Glomerular endothelial cell (primary cell): ENCODE data around the gene SELENOH. TPM values are rescaled to one million over a fixed set of nuclear protein-coding genes. Genes with fewer than 3 reads are reported as not detected.
"Not testable (repeated sequence)": the region's sequence is repeated elsewhere in the genome, so short reads cannot be mapped to it uniquely, and the experiment has no call there.

Experiments
- DNase-seq: peaks from one replicate; pipeline ENCODE4 v3.0.0-alpha.2; 2011; ENCODE audit warnings: low read depth, low spot score; ENCODE audit errors: extremely low read depth
- total RNA-seq: library from RNA; depleted of rRNA; stranded (reverse); fragments of >200 nt; gene quantifications from 2 replicates; pipeline ENCODE4 v1.2.3, GENCODE V29; 2015

Gene SELENOH
- total RNA-seq = 160 and 174 TPM in 2 replicates

GRCh38 chr11:57741132-57742086, at the start of gene SELENOH:
SELENOH (plus strand) TSS chr11:57741491; CDS start chr11:57741596, 105 bp downstream.
- DNase-seq = peak; percentile 79

DNA sequence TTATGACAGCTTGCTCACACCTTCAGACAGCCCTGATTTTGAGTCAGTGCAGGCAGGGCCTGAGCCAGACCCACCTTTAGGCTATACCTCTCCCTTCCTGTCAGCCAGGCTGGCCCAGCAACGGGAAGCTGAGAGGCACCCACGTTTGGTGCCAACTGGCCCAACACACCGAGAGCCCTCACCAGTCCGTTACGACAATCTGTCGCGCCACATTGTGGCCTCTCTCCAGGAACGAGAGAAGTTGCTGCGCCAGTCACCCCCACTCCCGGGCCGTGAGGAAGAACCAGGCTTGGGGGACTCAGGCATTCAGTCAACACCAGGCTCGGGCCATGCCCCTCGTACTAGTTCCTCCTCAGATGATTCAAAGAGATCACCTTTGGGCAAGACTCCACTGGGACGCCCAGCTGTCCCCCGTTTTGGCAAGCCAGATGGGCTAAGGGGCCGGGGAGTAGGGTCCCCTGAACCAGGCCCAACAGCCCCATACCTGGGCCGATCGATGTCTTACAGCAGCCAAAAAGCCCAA, 42.4 kb upstream of the SELENOH start:
- DNase-seq = no peak

DNA sequence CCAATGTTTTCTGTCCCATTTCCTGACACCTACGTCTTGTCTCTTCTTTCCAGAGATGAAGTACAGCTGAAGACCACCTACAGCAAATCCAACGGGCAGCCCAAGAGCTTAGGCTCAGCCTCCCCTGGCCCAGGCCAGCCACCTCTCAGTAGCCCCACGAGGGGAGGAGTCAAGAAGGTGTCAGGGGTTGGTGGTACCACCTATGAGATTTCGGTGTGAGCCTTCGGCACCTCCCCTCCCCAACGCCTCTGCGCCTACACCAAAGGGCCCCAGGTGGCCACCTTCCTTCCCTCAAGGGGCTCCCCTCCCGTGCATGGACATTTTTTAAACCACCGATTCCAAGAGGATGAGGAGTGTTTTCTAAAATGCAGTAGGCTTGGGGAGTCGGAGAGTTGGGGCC, 41.5 kb upstream of the SELENOH start:
- DNase-seq = no peak

DNA sequence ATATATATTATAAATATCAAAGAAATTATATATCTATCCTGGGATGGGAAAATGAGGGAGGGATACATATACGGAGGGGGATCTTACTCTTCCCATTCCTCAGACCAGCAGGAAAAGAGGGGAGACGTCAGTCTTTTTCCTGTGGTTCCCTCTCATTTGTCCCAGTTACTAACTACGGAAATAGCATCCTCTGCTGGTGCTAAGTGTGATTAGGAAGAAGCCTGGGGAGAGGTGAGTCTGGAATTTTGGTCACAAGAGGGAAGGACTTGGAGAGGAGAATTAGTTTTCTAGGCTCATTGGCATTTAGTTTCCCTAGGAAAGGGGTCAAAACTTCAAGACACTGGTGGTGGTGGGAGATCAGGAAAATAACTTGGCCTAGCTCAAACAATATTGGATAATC, 40.9 kb upstream of the SELENOH start:
- no peak for DNase-seq

DNA sequence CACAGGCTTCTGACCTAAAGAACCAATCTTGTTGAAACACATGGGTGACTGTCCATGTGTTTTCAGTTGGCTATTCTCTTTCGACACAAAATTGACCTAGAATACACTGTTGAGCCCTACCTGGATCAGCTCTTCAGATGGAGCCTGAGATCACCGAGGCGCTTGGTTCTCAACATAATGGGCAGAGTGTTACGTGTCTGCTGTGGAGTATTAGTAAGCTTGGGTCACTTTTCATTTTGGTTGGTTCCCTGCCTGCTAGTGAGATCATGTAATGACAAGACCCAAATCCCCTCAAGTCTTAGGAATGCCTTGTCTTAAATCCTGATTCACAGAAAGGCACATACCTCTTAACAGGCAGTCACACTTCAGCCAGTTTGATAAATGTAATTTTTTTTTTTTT, 38.0 kb upstream of the SELENOH start:
- no peak for DNase-seq

DNA sequence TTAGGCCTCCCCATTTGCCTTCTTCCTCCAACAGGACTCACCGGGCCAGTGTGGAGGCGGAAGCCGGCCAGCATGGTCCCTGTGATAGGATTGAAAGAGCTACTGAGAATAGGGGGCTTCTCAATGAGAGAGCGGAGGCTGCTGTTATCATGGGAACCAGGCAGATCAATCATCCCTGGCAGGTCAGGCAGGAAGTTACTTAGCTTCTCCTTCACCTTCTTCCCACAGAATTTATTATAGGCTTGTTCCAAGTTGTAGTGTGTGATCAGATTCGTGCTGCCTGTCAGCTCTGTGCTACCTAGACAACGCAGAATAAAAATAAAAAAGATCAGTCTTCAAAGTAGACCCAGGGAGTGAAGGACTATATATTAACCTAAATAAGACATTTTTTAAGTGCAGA, 36.4 kb upstream of the SELENOH start:
- DNase-seq = no peak

GRCh38 chr11:57705432-57705831, 35.9 kb upstream of the SELENOH start:
- DNase-seq = not testable (repeated sequence)

DNA sequence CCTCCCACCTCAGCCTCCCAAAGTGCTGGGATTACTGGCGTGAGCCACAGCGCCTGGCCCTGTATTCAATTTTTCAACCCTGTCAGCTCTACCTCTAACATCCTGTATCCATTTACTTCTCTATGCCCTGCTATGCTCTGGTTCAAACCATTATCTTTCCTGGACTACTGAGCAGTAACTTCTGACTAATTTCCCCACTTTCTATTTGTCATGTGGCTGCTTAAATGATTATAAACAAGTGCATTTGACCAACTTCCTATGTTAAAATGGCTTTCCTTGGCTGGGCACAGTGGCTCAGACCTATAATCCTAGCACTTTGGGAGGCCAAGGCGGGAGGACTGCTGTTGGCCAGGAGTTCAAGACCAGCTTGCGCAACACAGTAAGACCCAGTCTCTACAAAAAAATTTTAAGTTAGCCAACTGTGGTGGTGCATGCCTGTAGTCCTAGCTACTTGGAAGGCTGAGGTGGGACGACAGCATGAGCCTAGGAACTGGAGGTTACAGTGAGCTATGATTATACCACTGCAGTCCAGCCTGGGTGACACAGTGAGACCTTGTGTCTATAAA, 31.4 kb upstream of the SELENOH start:
- DNase-seq = no peak

DNA sequence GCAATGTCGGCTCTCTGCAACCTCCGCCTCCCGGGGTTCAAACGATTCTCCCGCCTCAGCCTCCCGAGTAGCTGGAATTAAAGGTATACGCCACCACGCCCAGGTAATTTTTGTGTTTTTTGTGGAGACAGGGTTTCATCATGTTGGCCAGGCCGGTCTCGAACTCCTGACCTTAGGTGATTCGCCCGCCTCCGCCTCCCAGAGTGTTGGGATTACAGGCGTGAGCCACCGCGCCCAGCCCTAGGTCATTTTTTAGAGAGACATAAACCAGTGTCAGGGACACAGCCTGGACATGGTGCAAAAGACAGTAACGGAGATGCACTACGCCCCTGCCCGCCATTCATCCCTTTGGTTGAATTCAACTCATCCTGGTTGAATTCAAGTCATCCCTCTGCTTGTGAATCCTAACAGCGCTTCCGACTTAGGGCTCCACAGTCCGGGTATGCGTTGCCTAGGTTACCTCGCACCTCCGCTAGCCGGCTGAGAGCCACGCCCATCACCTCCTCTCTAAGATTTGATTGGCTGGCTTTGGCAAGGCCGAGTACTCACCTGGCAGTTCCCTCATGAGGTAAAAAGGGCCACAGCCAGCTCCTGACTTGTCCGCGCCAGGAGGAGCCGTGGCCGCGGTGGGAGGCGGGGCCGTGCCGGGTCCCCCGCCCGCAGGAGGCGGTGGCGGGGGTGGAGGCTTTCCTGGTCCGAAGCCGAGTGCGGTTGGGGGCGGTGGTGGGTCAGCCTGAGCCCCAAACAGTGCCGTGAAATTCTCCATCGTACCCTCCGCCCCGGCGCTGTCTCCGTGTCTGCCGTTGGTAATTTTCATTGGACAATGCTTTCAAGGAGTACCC, 29.7 kb upstream of the SELENOH start, which contains the start of gene MED19:
TSS of gene MED19 (minus strand) at position 802 of the 842 bp plus-strand sequence. CDS start at position 766, 36 bp downstream.
- DNase-seq = peak; percentile 20

DNA sequence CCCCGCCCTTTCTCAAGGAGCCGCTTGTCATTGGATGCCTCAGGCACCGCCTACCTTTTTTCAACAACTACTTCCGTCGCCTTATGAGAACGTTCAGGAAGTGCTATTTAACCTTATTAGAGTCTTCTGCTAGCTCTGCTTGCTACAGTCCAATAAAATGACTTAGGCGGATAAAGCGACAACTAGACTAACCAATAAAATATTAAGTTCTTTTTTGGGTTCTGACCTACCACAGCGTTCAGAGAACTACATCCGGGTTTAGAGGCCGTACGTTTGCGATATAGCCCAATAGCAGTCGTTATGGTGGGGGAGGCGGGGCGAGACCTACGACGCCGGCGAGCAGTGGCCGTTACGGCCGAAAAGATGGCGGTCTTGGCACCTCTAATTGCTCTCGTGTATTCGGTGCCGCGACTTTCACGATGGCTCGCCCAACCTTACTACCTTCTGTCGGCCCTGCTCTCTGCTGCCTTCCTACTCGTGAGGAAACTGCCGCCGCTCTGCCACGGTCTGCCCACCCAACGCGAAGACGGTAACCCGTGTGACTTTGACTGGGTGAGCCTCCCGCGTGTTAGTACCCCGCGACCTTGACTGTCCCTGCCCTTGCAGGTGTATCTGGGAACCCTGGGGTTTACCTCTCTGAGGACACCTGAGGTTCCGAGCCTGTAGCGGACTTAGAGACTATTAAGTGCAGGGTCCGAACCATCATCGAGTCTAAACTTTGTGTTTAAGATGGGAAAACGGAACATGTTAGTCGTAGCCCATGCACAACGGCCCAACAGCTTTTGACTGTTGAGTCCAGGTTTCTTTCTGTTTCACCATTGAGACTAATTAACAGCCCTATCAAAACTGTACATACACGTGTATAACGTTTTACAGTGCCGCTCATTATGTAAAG, 28.8 kb upstream of the SELENOH start, which contains the start of gene TMX2:
TSS of gene TMX2 (plus strand) at position 338 of the 895 bp plus-strand sequence. CDS start at position 364, 26 bp downstream.
- peak; percentile 99 for DNase-seq

DNA sequence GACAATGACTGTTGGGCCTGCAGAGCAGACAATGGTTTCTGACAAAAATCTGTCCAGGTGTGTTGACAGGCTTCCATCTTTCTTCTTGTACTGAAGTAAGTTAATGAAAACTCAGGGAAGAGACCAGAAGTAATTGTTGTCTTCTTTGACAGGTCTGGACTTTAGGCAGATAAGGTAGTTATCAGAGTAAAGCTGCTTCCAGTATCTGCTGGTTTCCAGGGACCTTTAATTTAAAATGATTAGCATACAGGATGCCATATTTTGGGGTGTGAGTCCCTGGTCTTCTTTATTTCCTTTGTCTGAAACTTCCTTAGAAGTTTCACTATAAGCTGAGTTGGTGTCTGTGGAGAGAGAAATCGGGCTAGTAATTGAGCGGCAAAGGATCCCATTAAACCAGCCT, 27.5 kb upstream of the SELENOH start:
- no peak for DNase-seq

- DNase-seq = not testable (repeated sequence)
These were observed 24.6 kb upstream of the SELENOH start for GRCh38 chr11:57716726-57717125.

DNA sequence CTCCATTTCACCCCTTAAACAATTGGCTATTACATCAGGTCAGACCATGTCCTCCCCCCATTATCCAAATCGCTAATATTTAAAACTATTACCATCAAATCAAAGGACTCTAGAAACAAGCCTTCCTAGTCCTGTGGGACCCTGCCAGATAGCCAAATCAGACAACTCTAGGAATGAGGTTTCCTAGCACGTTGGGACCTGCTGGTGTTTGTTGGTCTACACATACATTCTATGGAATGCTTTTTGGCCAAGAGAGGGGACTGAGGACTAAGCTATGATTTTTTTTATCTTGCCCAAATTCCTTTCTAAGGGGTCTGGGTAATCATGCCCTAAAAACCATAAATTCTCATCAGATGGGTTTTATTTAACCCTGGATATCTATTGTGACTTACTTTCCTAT, 14.1 kb upstream of the SELENOH start:
- DNase-seq = no peak

- DNase-seq = no peak
These were observed 12.5 kb upstream of the SELENOH start for GRCh38 chr11:57728829-57729228.

DNA sequence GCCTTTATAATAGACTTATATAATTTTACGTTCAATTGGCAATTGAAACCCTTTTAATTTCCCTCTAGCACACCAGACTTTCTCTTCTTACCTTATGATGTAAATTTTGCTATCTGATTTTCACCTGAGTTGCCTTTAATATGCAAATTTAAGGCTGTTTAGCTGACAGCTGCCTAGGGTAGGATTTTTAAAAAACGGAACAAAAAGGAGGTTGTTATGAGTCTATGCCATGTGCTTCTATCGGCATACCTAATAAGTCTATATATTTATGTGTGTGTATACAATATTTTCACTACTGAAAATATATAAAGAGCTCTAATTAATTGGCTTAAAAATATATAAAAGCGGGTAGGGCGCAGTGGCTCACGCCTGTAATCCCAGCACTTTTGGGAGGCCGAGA, 11.8 kb upstream of the SELENOH start:
- DNase-seq = no peak

- no peak for DNase-seq
These were observed 8.6 kb upstream of the SELENOH start for GRCh38 chr11:57732661-57733060.

DNA sequence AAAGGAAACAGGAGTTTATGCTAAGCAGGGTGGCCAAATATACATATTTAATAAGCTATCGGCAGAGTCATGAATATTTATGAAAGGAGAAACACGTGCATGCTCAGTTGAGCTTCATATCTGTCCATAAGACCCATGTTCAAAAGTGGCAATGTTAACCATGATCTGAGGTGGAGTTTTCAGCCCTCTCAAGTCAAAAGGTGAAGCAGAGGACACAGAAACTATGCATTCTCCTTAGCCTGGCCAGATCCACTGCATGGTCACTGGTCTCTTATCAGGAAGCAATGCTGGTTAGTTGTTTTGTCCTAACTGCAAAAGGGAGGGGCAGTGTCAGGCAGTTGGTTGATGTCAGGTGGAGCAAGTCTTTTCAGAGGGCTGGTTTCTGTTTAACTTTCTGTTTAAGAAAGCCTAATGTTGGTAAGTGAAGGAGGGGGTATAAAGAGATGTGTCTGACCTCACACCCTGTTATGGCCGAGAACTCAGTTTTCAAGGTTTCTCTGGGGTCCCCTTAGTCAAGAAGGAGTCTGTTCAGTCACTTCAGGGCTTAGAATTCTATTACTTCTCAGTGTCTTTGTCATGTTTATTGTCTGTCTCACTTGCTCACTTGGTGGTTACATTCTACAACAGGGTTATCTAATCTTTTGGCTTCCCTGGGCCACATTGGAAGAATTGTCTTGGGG, 5.5 kb upstream of the SELENOH start:
- DNase-seq = no peak

- DNase-seq = no peak
These were observed 779 bp downstream of the SELENOH start for GRCh38 chr11:57742087-57742452.

DNA sequence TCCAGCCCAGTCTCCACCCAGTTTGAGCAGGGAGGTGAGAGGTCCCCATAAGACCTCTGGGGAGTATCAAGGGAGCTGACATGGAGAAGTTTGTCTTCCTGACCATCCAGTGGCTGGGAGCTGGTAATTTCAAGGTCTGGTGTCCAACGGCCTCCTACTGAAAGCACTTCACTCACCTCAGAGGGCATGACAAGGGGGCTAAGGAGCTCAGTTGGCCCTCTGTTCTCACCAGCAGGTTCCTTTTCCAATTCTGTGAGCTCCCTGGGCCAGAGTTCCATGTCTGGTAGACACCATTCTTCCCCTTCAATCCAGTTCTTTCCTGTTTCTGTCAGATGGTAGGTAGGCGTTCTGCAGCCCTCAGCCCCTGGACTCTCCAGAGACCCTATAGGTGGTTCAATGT, 3.1 kb downstream of the SELENOH start:
- no peak for DNase-seq
